GM12801 (cell line): ENCODE measurements around the gene WDR59.

Experiments used
- CTCF ChIP-seq: IDR thresholded peaks from one replicate; pipeline ENCODE4 v1.5.1; 2011; ENCODE audit warnings: control low read depth; ENCODE audit not compliant: insufficient read length; ENCODE audit errors: extremely low read depth

The WDR59 gene

GRCh38 chr16:74888888-74889287 is 96.0 kb downstream of the WDR59 start:
- TF ChIP-seq CTCF: no peak

GRCh38 chr16:74888232-74888862 is 96.6 kb downstream of the WDR59 start:
- no peak for TF ChIP-seq CTCF

- no peak for TF ChIP-seq CTCF
These were observed 97.8 kb downstream of the WDR59 start for GRCh38 chr16:74887084-74887483.

- TF ChIP-seq CTCF: no peak
These were observed 107.2 kb downstream of the WDR59 start for GRCh38 chr16:74877706-74878105.

GRCh38 chr16:74874912-74875546 is 109.9 kb downstream of the WDR59 start:
- TF ChIP-seq CTCF: no peak

GRCh38 chr16:74874123-74874522 is 110.8 kb downstream of the WDR59 start:
- no peak for TF ChIP-seq CTCF

- no peak for TF ChIP-seq CTCF
These were observed 112.6 kb downstream of the WDR59 start for GRCh38 chr16:74872302-74872701.
